Measurements from ENCODE around the gene PIGW.
"Not testable (repeated sequence)": the region's sequence is repeated elsewhere in the genome, so short reads cannot be mapped to it uniquely, and the experiment has no call there.

- TF ChIP-seq EZH2 (IDR thresholded peaks at IDR 0.05; ENCODE audit: insufficient read depth, poor library complexity, severe bottlenecking); EZH2phosphoT487 (IDR thresholded peaks at IDR 0.05; ENCODE audit: insufficient read depth, low read depth): not testable (repeated sequence)
Measured at GRCh38 chr17:36508439-36508838, 26.3 kb upstream of the PIGW start.
